Uterus (tissue), 4 donors: Measurements from ENCODE around the gene POU2F1. TPM values are rescaled to one million over a fixed set of nuclear protein-coding genes. Genes with fewer than 3 reads are reported as not detected.
A peak's percentile ranks its signal among the peaks of the same experiment; 100 is the strongest.

Source experiments
- DNase-seq, 2 donors: peaks; one replicate each; pipeline ENCODE4 v3.0.0-alpha.2; 2019 to 2020
- H3K27ac ChIP-seq, 2 donors: fragments of 200-600 bp; sonication (generic); 1 replicate in 1 of 2; 2 replicates in 1 of 2; pipeline ENCODE4 v1.5.1; 2016 to 2018
- H3K27me3 ChIP-seq, 2 donors: fragments of 200-600 bp; sonication (generic); one replicate each; pipeline ENCODE4 v1.5.1; 2018 to 2019; ENCODE audit warnings: control low read depth in 1 of 2
- H3K36me3 ChIP-seq, 2 donors: fragments of 200-600 bp; sonication (generic); one replicate each; pipeline ENCODE4 v1.5.1; 2019; ENCODE audit warnings: control low read depth in 1 of 2
- H3K4me1 ChIP-seq, 2 donors: fragments of 200-600 bp; sonication (generic); one replicate each; pipeline ENCODE4 v1.5.1; 2018 to 2019; ENCODE audit warnings: control low read depth in 1 of 2
- H3K4me3 ChIP-seq, 2 donors: fragments of 200-600 bp; sonication (generic); 1 replicate in 1 of 2; 2 replicates in 1 of 2; pipeline ENCODE4 v1.5.1; 2018 to 2019; ENCODE audit warnings: mild to moderate bottlenecking in 1 of 2
- H3K9me3 ChIP-seq, 2 donors: fragments of 200-600 bp; sonication (generic); one replicate each; pipeline ENCODE4 v1.5.1; 2019; ENCODE audit warnings: control low read depth in 1 of 2
- CTCF ChIP-seq, 4 experiments: fragments of 200-600 bp in 2 of 4; fragments of 450-650 bp in 2 of 4; sonication (generic) in 2 of 4; IDR thresholded peaks; one replicate each; pipeline ENCODE4 v1.5.1; 2016 to 2019; ENCODE audit warnings: antibody characterized with exemption in 4 of 4, mild to moderate bottlenecking in 2 of 4, moderate library complexity in 1 of 4
- POLR2A ChIP-seq, 2 donors: fragments of 450-650 bp; IDR thresholded peaks; one replicate each; pipeline ENCODE4 v1.6.1; 2016; ENCODE audit warnings: antibody characterized with exemption in 2 of 2, mild to moderate bottlenecking in 1 of 2, moderate library complexity in 1 of 2
- intact Hi-C: fragments of 100-400 bp; cut with DNase I; formaldehyde crosslinking; loops from one replicate; pipeline ENCODE4 v1.15.1; 2023; ENCODE audit warnings: low total_unique reads
- total RNA-seq, 4 donors: library from RNA; depleted of rRNA in 3 of 4; stranded (reverse); fragments of >200 nt in 3 of 4; gene quantifications; one replicate each; pipeline versions ENCODE4 v1.1.0 to v1.2.4, GENCODE V29; 2014 to 2023
- donor health status: DM: yes; HTN: yes; CAD: no.

Gene POU2F1
- 10 to 100 TPM in 3 of 4 donors, 1 to 10 TPM in 1; 9.7 to 50.8 (median 32.2) TPM for total RNA-seq

DNA sequence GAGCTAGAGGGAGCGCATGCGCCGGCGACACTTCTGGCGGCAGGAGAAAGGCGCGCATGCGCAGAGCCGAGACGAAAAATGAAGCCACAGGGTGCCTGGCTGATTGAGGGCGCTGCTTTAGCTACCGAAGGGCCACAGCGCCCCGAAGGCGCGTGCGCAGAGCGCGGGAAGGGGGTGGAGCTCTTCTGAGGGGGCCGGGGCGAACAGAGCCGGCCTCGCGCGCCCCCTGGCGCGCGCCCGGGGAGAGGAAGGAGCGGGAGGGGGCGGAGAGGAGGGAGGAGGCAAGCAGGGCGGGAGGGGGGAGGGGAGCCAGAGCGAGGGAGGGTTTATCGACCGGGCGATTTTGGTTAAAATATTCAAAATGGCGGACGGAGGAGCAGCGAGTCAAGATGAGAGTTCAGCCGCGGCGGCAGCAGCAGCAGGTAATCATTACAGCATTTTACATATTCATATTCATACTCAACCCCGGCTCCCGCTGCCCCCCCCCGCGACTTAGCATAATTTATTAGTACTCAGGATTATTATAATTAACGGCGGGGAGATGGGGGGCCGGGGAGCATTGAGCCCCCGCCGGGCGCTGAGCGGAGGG, at the start of gene POU2F1:
Gene POU2F1 (plus strand): TSS at position 350 of the 589 bp plus-strand sequence. CDS start 12 bp downstream, at position 362.
- Histone ChIP-seq H3K4me1 (peaks cover 0 to 3% of the 10 kb centered on the region in 2 donors), H3K27me3 (no peaks in the 10 kb centered on the region), H3K9me3 (no peaks in the 10 kb centered on the region), H3K27ac (peak within 1 kb of the TSS; percentile 93 to 99), H3K36me3 (no peaks in the 10 kb centered on the region), H3K4me3 (peak within 1 kb of the TSS; percentile 95 to 97)
- TF ChIP-seq CTCF (IDR thresholded peaks at IDR 0.05) (peak; percentile 76 to 88 (median 82)), POLR2A (IDR thresholded peaks at IDR 0.05) (peak; percentile 55 to 79)
- peak; percentile 99 to 100 for DNase-seq
- intact Hi-C loops, result no loop called here

GRCh38 chr1:167171286-167171929, 49.3 kb upstream of the POU2F1 start:
- no peak for TF ChIP-seq CTCF (IDR thresholded peaks at IDR 0.05)
- no peak for TF ChIP-seq POLR2A (IDR thresholded peaks at IDR 0.05)
- H3K36me3 ChIP-seq, result no peaks in the 10 kb centered on the region
- intact Hi-C loops, result no loop called here

DNA sequence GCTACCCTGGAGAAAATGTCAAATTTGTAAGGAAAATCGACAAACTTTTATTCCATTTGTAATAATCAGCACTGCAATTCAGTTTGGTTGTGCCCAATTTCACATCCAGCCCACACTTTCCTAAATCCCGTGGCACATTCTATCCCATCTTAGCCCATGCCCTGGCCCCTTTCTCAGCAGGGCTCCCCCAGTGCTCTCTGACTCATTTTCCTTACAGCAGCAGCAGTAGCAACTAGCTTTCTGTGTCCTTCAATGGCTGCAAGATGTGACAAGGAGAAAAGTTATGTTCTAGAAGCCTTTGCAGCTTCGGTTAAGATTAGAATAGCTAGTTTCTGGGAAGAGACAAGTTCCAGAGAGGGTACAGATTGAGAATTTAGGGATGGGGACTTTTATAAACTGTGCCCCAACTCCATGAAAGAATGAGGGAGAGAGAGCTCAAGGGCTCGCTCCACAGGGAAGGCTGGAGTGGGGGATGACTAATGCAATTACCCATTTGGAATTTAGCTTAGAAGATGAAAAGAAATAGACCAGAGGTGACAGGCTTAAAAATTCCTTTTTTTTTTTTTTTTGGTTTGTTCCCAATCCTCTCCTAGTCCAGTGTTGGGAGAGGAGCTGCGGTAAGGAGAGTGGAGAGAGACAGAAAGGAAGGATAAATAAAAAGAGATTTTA, 47.0 kb upstream of the POU2F1 start:
- Histone ChIP-seq H3K4me1 (no peaks in the 10 kb centered on the region), H3K27me3 (no peaks in the 10 kb centered on the region), H3K27ac (no peak overlapping the region), H3K4me3 (no peak overlapping the region), H3K36me3 (no peaks in the 10 kb centered on the region), H3K9me3 (no peaks in the 10 kb centered on the region)
- intact Hi-C loops, result no loop called here
- TF ChIP-seq POLR2A (IDR thresholded peaks at IDR 0.05), result no peak
- TF ChIP-seq CTCF (IDR thresholded peaks at IDR 0.05), result no peak
- DNase-seq, result no peak

More at GRCh38 chr1:167171286-167171929, 49.3 kb upstream of the POU2F1 start:
- Histone ChIP-seq H3K4me1 (no peaks in the 10 kb centered on the region), H3K9me3 (no peaks in the 10 kb centered on the region), H3K4me3 (no peak overlapping the region), H3K27me3 (no peaks in the 10 kb centered on the region), H3K27ac (no peak overlapping the region)
- no peak for DNase-seq

GRCh38 chr1:167175901-167176300, 44.8 kb upstream of the POU2F1 start:
- TF ChIP-seq POLR2A (IDR thresholded peaks at IDR 0.05) (no peak), CTCF (IDR thresholded peaks at IDR 0.05) (no peak)
- intact Hi-C loops, result no loop called here

DNA sequence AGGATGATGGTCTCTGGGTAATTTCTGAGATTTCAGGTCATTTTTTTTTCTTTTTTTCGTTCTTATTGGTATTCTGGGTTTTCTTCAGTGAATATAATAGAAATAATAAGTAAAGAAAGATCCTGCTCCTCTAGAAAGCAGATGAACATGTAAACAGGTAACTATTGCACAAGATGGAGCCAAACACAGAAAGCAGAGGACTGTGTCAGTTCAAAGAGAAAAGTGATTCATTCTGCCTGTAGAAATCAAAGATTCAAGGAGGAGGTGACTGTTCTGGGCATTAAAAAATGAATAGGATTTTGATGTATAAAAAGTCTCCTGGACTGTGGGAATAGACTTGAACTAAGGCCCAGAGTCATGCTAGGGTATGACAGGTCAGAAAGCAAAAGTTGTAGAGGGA, 41.9 kb upstream of the POU2F1 start:
- TF ChIP-seq POLR2A (IDR thresholded peaks at IDR 0.05) (no peak), CTCF (IDR thresholded peaks at IDR 0.05) (no peak)
- intact Hi-C loops, result no loop called here
- Histone ChIP-seq H3K36me3 (no peaks in the 10 kb centered on the region), H3K4me3 (no peak overlapping the region), H3K27me3 (no peaks in the 10 kb centered on the region), H3K27ac (no peak overlapping the region), H3K9me3 (no peaks in the 10 kb centered on the region), H3K4me1 (no peaks in the 10 kb centered on the region)
- DNase-seq, result no peak

More at GRCh38 chr1:167175901-167176300, 44.8 kb upstream of the POU2F1 start:
- H3K4me3 ChIP-seq, result no peak overlapping the region
- H3K4me1 ChIP-seq, result no peaks in the 10 kb centered on the region
- H3K9me3 ChIP-seq, result no peaks in the 10 kb centered on the region
- H3K36me3 ChIP-seq, result no peaks in the 10 kb centered on the region
- H3K27ac ChIP-seq, result no peak overlapping the region
- no peak for DNase-seq
- H3K27me3 ChIP-seq, result no peaks in the 10 kb centered on the region
